ENCODE measurements around the gene NOP53.

- TF ChIP-seq, protein P1, sequence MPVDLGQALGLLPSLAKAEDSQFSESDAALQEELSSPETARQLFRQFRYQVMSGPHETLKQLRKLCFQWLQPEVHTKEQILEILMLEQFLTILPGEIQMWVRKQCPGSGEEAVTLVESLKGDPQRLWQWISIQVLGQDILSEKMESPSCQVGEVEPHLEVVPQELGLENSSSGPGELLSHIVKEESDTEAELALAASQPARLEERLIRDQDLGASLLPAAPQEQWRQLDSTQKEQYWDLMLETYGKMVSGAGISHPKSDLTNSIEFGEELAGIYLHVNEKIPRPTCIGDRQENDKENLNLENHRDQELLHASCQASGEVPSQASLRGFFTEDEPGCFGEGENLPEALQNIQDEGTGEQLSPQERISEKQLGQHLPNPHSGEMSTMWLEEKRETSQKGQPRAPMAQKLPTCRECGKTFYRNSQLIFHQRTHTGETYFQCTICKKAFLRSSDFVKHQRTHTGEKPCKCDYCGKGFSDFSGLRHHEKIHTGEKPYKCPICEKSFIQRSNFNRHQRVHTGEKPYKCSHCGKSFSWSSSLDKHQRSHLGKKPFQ (tag by site-specific recombination; IDR thresholded peaks at IDR 0.05), result no peak
- TF ChIP-seq TCF7L2 (IDR thresholded peaks at IDR 0.05; ENCODE audit: borderline replicate concordance, low read depth, low read length) (no peak), ZNF274 (IDR thresholded peaks at IDR 0.05; ENCODE audit: low read length) (no peak), ZNF274 (tag by site-specific recombination; IDR thresholded peaks at IDR 0.05; ENCODE audit: borderline replicate concordance) (no peak)
These were observed 9.1 kb downstream of the NOP53 start for GRCh38 chr19:47754206-47755064.
